ENCODE results near the gene OARD1.
"Not testable (repeated sequence)": the region's sequence is repeated elsewhere in the genome, so short reads cannot be mapped to it uniquely, and the experiment has no call there.

Gene OARD1, protein sequence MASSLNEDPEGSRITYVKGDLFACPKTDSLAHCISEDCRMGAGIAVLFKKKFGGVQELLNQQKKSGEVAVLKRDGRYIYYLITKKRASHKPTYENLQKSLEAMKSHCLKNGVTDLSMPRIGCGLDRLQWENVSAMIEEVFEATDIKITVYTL

DNA sequence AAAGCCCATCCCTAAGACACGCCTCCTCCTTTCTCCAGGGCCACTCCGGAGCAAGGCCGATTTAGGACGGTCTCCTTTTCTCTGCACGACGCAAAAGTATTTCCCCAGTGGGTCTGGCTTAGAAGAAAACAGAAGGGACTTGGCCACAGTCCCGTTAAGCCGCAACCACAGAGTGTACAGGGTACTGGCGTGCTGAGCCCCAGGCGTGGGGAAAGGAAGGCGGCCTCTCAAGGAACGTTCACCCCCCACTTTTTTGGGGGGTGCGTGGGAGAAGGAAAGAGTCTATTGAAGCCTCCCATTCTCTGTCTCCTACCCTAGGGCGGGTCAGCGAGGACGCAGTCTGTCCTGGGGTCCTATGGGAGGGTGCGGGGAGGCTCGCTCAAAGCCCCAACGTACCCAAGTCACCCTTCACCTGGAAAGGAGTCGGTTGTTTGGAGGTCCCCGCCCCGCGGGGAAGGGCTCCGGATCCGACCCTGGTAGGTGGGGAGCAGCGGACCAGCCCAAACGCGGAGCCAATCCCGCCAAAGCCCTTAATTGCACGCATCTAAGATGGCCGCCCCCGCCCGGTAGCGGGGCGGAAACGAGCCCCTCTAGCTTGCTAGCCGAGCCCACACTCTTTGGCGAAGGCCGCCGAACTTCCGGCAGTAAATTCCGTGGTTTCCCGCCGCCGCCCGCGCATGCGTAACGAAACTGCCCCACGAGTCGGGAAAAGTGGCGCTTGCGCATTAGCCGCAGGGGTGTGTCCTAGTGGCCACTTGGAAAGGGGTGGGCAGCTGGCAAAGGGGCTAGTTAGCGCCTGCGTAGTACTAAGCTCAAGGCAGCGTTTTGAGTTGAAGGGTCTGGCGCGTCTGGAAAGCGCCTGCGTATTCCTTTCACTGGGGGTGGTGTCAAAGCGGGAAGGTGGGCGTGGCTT lies at the start of gene OARD1:
TSS of gene OARD1 (minus strand) at position 434 of the 913 bp plus-strand sequence. CDS start 722 bp downstream, outside the sequence.
- peak; percentile 100 for DNase-seq

DNA sequence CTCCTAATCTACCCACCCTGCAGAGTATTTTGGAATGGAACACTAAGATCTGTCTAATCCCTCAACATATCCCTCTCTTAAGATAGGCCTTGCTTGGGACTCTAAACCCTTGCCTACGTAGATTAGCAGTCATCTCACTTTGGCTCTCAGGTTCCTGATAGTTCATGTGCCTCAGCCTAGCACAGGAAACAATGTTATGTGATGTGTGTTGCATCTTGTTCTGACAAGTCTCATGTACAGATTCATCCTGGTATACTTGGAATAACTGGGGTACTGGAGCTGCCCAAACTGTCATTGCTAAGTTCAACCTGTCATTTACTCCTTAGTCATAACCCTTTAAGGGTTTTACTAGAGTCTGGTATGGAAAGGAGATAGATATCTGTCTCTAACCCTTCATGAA lies 47.9 kb upstream of the OARD1 start:
- no peak for DNase-seq

GRCh38 chr6:41119508-41119907 lies 47.4 kb upstream of the OARD1 start:
- no peak for DNase-seq

GRCh38 chr6:41115027-41115426 lies 42.9 kb upstream of the OARD1 start:
- not testable (repeated sequence) for DNase-seq

GRCh38 chr6:41111017-41111416 lies 38.9 kb upstream of the OARD1 start:
- DNase-seq: no peak

- DNase-seq: no peak
Observed at GRCh38 chr6:41103847-41104246, 31.7 kb upstream of the OARD1 start.

DNA sequence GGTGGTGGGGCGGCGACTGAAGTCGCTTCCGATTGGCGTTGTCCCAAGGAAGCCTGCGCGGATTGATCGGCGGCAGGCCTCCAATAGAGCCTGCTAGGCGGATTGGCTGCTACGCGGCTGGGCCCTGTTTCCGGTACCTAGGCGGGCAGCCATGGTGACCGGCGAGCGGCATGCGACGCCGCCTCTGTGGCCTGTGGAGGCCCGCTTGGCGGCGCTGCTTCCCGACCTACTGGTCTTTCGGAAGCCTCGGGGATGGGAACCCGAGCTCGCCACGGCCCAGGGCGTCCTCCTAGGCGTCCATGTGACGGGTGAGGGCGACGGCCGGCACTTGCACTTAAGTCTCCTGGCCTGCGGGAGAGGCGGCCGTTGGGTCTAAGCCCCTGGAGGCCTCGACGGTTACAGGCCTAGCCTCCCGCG lies 28.7 kb upstream of the OARD1 start:
- DNase-seq: no peak

GRCh38 chr6:41098366-41098765 lies 26.2 kb upstream of the OARD1 start:
- no peak for DNase-seq

DNA sequence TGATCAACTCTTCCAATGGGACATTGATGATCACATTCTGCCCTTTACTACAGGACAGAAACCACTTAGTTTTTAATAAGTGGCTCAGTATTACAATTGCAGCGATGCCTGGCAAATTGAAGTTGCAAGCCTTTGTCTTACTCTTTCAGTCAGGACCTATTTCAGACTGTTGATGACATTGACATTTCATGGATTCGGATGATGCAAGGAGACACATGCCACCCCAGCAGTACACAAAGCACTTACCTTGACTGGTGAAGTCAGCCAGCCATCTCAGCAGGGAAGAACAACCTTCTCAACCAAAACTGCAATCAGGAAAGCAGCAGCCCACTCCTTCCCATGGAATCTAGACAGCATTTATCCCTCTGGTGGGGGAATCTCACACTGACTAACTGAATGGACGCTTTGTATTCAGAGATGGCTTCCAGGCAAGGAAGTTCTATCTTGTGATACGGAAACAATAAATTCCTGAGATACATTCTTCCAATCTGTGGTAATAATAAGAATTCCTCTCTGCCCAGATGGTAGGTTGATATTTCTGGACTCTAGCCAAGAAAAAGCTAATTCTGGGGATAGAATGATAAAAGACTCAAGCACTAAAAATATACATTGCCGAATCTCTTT lies 25.4 kb upstream of the OARD1 start:
- no peak for DNase-seq

GRCh38 chr6:41093729-41094128 lies 21.6 kb upstream of the OARD1 start:
- DNase-seq: no peak

DNA sequence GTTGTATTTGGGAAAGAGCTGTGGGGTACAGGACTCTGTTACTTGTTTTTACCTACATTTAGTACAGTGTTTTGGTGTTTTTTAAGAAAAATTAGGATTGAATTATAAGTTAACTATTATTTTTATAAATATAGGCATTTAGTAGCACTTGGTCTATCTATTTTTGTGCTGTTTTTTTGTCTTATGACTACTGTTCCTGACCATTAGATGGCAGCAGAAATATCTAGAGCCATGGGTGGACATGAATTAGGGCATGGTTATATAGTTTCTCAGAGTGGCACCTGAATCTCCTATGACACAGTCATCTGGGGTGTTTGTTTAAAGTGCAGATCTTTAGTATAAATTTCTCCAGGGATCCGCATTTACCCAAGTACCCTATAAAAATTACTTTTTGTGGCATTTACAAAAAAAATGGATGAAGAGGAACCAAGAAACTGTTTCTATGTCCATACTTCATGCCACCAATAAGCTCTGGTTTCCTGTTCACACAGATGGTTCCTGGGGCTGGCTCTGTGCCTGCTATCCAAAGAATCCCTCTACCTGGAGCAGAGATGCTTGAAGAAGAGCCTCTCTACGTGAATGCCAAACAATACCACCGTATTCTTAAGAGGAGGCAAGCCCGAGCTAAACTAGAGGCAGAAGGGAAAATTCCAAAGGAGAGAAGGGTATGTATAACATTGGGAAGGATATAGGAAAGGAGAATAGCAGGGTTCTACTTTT lies 20.4 kb upstream of the OARD1 start:
- no peak for DNase-seq

DNA sequence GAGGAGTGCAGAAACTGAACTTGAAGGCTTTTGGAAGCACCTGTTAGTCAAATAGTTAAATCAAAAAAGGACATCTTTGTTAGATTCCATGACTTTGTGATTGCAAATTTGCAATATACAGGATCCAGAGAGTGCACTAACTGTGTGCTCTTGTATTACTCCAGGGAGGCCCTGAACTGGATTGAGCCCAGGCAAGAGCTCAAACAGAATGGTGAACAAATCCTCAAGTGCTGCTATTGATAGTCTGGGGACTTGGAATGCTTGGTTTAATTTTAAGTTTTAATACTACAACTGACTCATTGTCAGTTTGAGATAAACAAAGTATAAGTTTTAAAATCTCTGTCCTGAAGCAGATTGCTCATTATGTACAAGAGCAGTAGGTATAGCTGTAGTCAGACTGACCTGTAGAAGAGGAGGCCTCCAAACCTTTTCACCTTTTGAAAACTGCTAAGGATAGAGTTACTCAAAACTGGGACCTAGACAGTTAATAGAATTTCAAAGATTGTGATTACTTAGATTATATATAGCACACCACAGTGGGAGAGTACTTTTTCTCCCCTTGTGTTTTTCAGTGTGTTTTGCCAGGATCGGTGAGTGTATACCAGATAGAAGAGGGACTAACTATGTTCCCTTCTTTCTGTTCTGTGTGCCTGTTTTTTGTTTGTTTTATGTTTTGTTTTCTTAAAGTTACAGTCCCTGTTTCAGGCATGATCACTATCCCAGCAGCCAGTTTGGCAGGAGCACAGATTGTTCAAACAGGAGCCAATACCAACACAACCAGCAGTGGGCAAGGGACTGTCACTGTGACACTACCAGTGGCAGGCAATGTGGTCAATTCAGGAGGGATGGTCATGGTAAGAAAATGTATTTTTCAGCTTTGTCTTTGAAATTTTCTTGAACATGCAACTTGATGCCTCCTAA lies 18.9 kb upstream of the OARD1 start:
- DNase-seq: no peak

- no peak for DNase-seq
Observed at GRCh38 chr6:41088451-41088850, 16.3 kb upstream of the OARD1 start.

- DNase-seq: no peak
Observed at GRCh38 chr6:41085182-41085581, 13.0 kb upstream of the OARD1 start.

DNA sequence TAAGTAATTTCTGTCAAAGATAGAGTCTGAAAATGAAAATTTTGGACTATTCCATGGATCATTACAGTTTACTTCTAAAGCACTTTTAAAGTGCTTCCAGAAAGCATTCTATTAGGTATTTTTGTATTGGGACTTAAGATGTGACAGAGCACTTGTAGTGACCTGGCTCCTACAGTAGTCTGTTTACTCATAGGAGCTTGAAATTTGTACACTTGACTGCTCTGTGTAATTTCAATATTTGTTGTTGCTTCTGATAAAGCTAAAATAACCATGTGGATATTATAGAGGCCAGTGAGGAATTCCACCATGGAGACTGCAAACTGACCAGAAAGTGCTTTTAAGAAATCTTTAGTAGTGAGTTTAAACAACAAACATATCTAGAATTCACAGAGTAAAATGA lies 10.9 kb upstream of the OARD1 start:
- no peak for DNase-seq

GRCh38 chr6:41080621-41081020 lies 8.5 kb upstream of the OARD1 start:
- no peak for DNase-seq

DNA sequence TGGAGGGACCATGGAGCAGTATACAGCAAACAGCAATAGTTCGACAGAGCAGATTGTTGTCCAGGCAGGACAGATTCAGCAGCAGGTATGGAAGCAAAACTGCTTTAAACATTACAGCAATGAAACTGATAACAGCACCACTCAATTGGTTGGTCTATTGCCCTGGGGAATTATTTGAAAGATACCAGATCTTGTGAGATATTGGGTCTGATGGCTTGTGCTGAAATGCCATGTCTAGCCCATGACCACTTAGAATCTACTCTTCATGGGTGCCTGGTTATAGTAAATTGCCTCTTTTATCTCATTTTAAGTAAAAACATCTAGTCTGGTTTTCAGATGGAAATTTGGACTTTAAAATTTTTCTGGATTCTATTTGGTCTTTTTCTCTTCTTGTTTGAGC lies 6.9 kb upstream of the OARD1 start:
- DNase-seq: no peak

- DNase-seq: no peak
Observed at GRCh38 chr6:41078101-41078500, 5.9 kb upstream of the OARD1 start.

- DNase-seq: no peak
Observed at GRCh38 chr6:41077536-41077935, 5.4 kb upstream of the OARD1 start.

GRCh38 chr6:41075651-41076626 lies 3.8 kb upstream of the OARD1 start:
- no peak for DNase-seq

Data from activated T-cell treated with anti-CD3 and anti-CD28 coated beads, Interleukin-2, amount 50 U/mL, for 1 hour (primary cell).